Omental fat pad (tissue), 4 donors: Measurements from ENCODE around the gene NTM. TPM values are rescaled to one million over a fixed set of nuclear protein-coding genes. Genes with fewer than 3 reads are reported as not detected.

Experiments
- ATAC-seq: fragments of 150-250 bp; one replicate; pipeline ENCODE4 v1.9.1; 2016; ENCODE audit warnings: mild to moderate bottlenecking, moderate library complexity; ENCODE audit not compliant: low FRiP score
- DNase-seq: peaks from one replicate; pipeline ENCODE4 v3.0.0-alpha.2; 2019; ENCODE audit warnings: low spot score
- total RNA-seq, 4 donors: library from RNA; depleted of rRNA; stranded (reverse); fragments of >200 nt; gene quantifications; one replicate each; pipeline ENCODE4 v1.1.0, GENCODE V29; 2016
- TF ChIP-seq, protein P1 (sequence below), 3 donors: fragments of 450-650 bp; IDR thresholded peaks; one replicate each; pipeline ENCODE4 v1.5.1; 2016 to 2017; ENCODE audit warnings: antibody characterized with exemption in 3 of 3, mild to moderate bottlenecking in 3 of 3, moderate library complexity in 2 of 3

Gene NTM
- total RNA-seq, 4 donors from 2014 or later, result 0.56 to 5.5 (median 2.4) TPM

DNA sequence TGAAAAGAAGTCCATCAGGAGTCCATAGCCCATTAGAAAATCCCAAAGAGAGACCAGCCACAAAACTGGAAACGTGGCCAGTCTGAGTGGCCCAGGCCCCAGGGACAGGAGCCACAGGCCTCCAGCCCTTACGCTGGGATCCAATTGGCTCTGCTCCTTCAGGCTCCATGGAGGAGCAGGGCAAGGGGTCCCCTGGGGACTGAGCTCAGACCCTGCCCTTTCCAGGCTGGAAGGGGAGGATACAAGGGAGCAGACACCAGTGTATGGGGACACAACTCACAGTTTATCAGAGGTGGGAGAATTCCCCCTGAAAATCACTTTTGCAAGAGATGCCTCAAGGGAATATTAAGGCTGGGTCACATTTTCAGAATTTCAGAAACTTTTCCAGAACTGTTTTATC, 227.5 kb downstream of the NTM start:
- TF ChIP-seq, protein P1, sequence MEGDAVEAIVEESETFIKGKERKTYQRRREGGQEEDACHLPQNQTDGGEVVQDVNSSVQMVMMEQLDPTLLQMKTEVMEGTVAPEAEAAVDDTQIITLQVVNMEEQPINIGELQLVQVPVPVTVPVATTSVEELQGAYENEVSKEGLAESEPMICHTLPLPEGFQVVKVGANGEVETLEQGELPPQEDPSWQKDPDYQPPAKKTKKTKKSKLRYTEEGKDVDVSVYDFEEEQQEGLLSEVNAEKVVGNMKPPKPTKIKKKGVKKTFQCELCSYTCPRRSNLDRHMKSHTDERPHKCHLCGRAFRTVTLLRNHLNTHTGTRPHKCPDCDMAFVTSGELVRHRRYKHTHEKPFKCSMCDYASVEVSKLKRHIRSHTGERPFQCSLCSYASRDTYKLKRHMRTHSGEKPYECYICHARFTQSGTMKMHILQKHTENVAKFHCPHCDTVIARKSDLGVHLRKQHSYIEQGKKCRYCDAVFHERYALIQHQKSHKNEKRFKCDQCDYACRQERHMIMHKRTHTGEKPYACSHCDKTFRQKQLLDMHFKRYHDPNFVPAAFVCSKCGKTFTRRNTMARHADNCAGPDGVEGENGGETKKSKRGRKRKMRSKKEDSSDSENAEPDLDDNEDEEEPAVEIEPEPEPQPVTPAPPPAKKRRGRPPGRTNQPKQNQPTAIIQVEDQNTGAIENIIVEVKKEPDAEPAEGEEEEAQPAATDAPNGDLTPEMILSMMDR (IDR thresholded peaks at IDR 0.05), result no peak
- ATAC-seq, result no peak
- DNase-seq, result no peak

DNA sequence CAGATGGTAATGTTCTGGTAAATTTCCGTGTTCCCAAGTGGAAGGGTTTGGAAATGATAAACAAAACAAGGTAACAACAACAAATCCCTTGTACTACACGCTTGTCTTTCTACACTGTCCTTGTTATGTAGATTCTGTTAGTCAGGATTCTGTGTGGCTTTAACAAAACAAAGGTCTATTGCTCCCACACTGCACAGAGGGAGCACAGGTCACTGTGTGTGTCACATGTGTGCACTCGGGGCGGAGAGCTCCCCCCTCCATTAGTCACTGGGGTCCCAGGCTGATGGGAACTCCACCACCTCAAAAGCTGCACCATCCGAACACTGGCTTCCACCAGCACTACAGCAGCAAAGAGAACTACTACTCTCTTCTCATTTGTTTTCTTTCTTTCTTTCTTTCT, 227.9 kb downstream of the NTM start:
- ATAC-seq, result no peak
- TF ChIP-seq, protein P1 (IDR thresholded peaks at IDR 0.05), result no peak

DNA sequence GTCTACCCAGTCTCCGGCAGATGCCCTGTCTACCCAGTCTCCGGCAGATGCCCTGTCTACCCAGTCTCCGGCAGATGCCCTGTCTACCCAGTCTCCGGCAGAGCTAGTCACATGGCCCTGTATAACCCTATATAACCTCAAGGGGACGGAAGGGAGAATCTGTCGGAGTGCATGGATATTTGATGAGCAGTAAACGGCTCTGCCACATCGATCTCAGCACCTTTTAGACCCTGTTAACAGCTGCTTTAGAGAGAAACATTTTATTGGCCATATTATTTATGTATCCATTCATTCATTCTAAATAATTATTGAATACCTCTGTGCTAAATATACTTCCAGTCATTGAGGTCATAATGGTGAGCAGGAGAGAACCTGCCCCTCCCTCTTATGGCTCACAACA, 228.9 kb downstream of the NTM start:
- DNase-seq (no peak), ATAC-seq (no peak)
- TF ChIP-seq, protein P1 (IDR thresholded peaks at IDR 0.05), result no peak

More for the DNA sequence above, 227.9 kb downstream of the NTM start:
- DNase-seq, result no peak

DNA sequence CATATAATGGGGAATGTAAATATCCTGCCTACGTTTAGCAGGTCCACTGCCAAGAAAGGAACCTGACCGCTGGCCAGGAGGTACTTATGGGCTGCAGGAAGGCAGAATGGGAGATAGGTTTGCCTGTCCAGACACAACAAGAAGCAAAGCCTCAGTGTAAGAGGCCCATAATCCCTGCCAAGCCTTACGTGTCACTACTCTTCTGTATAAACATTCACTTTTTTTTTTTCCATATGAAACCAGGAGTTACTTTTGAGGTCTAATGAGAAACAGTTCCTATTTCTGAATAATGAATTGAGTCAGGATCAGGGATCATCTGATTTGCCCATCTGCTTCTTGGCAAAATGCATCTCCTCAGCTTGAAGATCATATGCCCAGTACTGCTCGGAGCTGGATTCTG, 230.2 kb downstream of the NTM start:
- no peak for ATAC-seq
- DNase-seq, result no peak
- TF ChIP-seq, protein P1 (IDR thresholded peaks at IDR 0.05), result no peak

DNA sequence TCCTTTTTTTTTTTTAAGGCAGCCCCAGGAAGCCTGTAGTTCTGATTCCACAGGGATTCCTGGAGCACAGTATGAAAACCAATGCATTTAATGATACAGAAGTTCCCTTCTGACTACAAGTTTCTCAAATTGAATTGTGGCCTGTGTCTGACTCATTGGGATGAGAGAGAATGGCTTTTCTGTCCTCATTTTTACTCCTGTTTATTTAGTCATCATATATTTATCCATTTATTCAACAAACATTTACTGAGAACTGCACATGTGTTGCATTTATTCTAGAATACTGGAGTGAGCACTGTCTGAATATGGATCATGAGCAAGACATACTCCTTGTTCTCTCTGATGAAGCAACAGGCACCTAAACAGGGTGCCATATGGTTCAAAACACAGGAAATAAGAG, 231.2 kb downstream of the NTM start:
- no peak for ATAC-seq
- no peak for DNase-seq
- TF ChIP-seq, protein P1 (IDR thresholded peaks at IDR 0.05), result no peak

DNA sequence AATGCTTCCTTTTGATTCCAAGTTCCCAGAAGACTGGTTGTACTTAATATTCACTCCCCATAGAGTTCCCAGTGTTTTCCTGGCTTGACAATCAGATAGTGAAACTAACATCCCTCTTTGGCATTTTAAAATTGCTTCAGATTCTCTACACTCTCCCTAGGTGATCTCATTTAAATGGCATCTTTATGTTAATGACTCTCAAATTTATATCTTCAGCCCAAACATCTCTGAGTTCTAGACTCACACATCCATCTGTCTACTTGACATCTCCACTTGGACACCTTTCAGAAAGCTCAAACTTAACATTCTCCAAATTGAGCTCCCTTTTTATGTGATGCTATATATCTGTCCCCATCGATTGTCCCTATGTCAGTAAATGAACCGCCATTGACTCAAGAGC, 232.0 kb downstream of the NTM start:
- DNase-seq (no peak), ATAC-seq (no peak)
- TF ChIP-seq, protein P1 (IDR thresholded peaks at IDR 0.05), result no peak

DNA sequence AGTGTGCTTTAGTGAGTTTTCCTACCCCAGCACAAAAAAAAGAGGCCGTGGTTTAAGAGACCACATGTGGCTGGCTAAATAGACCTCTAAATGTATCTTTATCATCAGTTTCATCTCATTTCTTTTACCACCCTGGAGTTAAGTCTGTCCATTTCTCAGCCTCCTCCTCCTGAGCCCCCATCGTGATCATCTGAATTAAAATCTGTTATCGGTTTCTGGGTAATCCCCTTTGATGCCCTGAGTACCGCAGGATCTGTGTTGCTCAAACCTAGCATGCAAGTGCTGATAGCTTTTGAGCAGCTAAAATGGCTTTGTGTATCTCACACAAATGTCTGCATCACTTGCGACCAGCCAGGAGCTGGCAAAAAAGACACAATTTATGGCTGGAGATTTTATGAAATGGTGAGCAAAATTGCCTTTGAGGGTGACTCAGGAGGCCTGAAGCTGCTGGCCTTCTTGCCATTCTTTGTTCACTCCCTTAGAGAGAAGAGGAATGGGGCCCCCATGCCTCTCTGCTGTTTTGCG, 236.5 kb downstream of the NTM start:
- ATAC-seq, result no peak
- TF ChIP-seq, protein P1 (IDR thresholded peaks at IDR 0.05), result no peak
- no peak for DNase-seq
